ENCODE measurements around the gene TPPP3. TPM values are rescaled to one million over a fixed set of nuclear protein-coding genes. Genes with fewer than 3 reads are reported as not detected.

TPPP3 gene
- total RNA-seq (2022; extraction: Qiagen RNA extraction), result 9.2 to 13.3 TPM (median 12.4 TPM) in 5 replicates

GRCh38 chr16:67393111-67393787 is at the start of gene TPPP3:
TPPP3 (minus strand) TSS chr16:67393498; CDS start chr16:67391111, 2,387 bp downstream.

GRCh38 chr16:67430977-67431774 is 37.9 kb upstream of the TPPP3 start, which contains the start of gene HSD11B2:
HSD11B2 (plus strand) TSS chr16:67431121; CDS start chr16:67431249, 128 bp downstream.

GRCh38 chr16:67415872-67416793 is 22.8 kb upstream of the TPPP3 start, which contains the start of gene ZDHHC1:
ZDHHC1 (minus strand) TSS chr16:67416477; CDS start chr16:67407775, 8,702 bp downstream.

Other genes starting within 250 kb of the TPPP3 start
- 7.6 to 11.4 TPM (median 9.6 TPM) in 5 replicates for gene B3GNT9, start 242.5 kb downstream of the TPPP3 start, total RNA-seq (2022; extraction: Qiagen RNA extraction)
- gene TRADD, start 233.6 kb downstream of the TPPP3 start, total RNA-seq (2022; extraction: Qiagen RNA extraction), result 16.3 to 19.9 TPM (median 17.7 TPM) in 5 replicates
- gene FBXL8, start 233.5 kb downstream of the TPPP3 start, total RNA-seq (2022; extraction: Qiagen RNA extraction), result 4.8 to 9.2 TPM (median 6.8 TPM) in 5 replicates
- gene HSF4, start 228.8 kb downstream of the TPPP3 start, total RNA-seq (2022; extraction: Qiagen RNA extraction), result 9.6 to 17.0 TPM (median 14.8 TPM) in 5 replicates
- 95.9 to 112 TPM (median 105 TPM) in 5 replicates for gene NOL3, start 223.0 kb downstream of the TPPP3 start, total RNA-seq (2022; extraction: Qiagen RNA extraction)
- gene MATCAP1, start 209.5 kb downstream of the TPPP3 start, total RNA-seq (2022; extraction: Qiagen RNA extraction), result 4.4 to 8.0 TPM (median 6.2 TPM) in 5 replicates
- gene EXOC3L1, start 203.4 kb downstream of the TPPP3 start, total RNA-seq (2022; extraction: Qiagen RNA extraction), result 0.05 to 0.21 TPM (median 0.06 TPM) in 5 replicates
- 77.3 to 103 TPM (median 101 TPM) in 5 replicates for gene E2F4, start 201.3 kb downstream of the TPPP3 start, total RNA-seq (2022; extraction: Qiagen RNA extraction)
- 0.59 to 1.7 TPM (median 0.98 TPM) in 5 replicates for gene ELMO3, start 194.4 kb downstream of the TPPP3 start, total RNA-seq (2022; extraction: Qiagen RNA extraction)
- 77.9 to 91.6 TPM (median 80.0 TPM) in 5 replicates for gene TMEM208, start 166.4 kb downstream of the TPPP3 start, total RNA-seq (2022; extraction: Qiagen RNA extraction)
- gene FHOD1, start 146.0 kb downstream of the TPPP3 start, total RNA-seq (2022; extraction: Qiagen RNA extraction), result 31.3 to 53.0 TPM (median 49.4 TPM) in 5 replicates
- gene SLC9A5, start 144.5 kb downstream of the TPPP3 start, total RNA-seq (2022; extraction: Qiagen RNA extraction), result 0.87 to 1.7 TPM (median 1.4 TPM) in 5 replicates
- gene PLEKHG4, start 114.0 kb downstream of the TPPP3 start, total RNA-seq (2022; extraction: Qiagen RNA extraction), result 10.1 to 14.2 TPM (median 12.5 TPM) in 5 replicates
- gene KCTD19, start 66.8 kb downstream of the TPPP3 start, total RNA-seq (2022; extraction: Qiagen RNA extraction), result 0.11 to 0.47 TPM (median 0.34 TPM) in 5 replicates
- 0.11 to 0.14 TPM in 2 of 5 replicates, not detected in the others for gene LRRC36, start 66.7 kb downstream of the TPPP3 start, total RNA-seq (2022; extraction: Qiagen RNA extraction)
- 4.6 to 7.4 TPM (median 5.5 TPM) in 5 replicates for gene ZDHHC1, start 23.0 kb upstream of the TPPP3 start, total RNA-seq (2022; extraction: Qiagen RNA extraction)
- gene HSD11B2, start 37.6 kb upstream of the TPPP3 start, total RNA-seq (2022; extraction: Qiagen RNA extraction), result 1.6 to 3.3 TPM (median 2.4 TPM) in 5 replicates
- gene ATP6V0D1, start 87.7 kb upstream of the TPPP3 start, total RNA-seq (2022; extraction: Qiagen RNA extraction), result 103 to 118 TPM (median 107 TPM) in 5 replicates
- 0.13 TPM in 1 of 5 replicates, not detected in the others for gene AGRP, start 90.0 kb upstream of the TPPP3 start, total RNA-seq (2022; extraction: Qiagen RNA extraction)
- gene RIPOR1, start 135.3 kb upstream of the TPPP3 start, total RNA-seq (2022; extraction: Qiagen RNA extraction), result 36.3 to 42.3 TPM (median 38.6 TPM) in 5 replicates
- 32.2 to 41.6 TPM (median 39.0 TPM) in 5 replicates for gene CTCF, start 169.0 kb upstream of the TPPP3 start, total RNA-seq (2022; extraction: Qiagen RNA extraction)